Measurements from ENCODE around the gene MICU2. TPM values are rescaled to one million over a fixed set of nuclear protein-coding genes. Genes with fewer than 3 reads are reported as not detected.

MICU2 gene
- total RNA-seq, 1 experiment from 2014 or later: 56.0 TPM

DNA sequence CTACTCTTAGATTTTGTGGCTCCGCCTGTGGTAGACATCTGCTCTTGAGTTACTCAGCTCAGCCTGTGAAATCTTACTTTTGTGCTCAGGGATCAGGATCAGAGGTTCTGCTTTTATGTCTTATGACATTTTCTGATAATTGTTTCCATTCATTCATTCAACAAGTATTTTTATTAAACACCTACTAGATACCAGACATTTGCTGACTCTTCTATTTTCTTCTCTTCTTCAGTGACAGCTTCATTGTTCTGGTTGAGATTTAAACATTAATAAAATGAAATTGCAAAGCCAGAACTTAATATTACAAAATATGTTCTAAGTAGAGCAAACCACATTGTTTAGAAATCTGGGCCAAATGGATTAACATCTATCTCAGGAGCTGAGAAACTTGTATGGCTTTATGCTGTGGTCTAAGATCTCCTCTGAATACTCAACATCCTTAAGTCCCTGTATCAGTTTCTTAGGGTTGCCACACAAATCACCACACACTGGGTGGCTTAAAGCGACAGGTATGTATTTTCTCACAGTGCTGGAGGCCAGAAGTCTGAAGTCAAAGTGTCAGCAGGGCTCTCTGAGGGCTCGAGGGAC is 15.8 kb upstream of the MICU2 start:
- H3K27ac ChIP-seq (ENCODE audit: low read depth, low read length, poor library complexity, severe bottlenecking): no peak overlapping the region
- H3K27me3 ChIP-seq (replicated peaks; ENCODE audit: insufficient read depth, low read depth, low read length, poor library complexity): no peaks in the 10 kb centered on the region
- TF ChIP-seq, protein P1, sequence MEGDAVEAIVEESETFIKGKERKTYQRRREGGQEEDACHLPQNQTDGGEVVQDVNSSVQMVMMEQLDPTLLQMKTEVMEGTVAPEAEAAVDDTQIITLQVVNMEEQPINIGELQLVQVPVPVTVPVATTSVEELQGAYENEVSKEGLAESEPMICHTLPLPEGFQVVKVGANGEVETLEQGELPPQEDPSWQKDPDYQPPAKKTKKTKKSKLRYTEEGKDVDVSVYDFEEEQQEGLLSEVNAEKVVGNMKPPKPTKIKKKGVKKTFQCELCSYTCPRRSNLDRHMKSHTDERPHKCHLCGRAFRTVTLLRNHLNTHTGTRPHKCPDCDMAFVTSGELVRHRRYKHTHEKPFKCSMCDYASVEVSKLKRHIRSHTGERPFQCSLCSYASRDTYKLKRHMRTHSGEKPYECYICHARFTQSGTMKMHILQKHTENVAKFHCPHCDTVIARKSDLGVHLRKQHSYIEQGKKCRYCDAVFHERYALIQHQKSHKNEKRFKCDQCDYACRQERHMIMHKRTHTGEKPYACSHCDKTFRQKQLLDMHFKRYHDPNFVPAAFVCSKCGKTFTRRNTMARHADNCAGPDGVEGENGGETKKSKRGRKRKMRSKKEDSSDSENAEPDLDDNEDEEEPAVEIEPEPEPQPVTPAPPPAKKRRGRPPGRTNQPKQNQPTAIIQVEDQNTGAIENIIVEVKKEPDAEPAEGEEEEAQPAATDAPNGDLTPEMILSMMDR (conservative IDR thresholded peaks at IDR 0.05; ENCODE audit: low read depth, low read length): no peak
- no peak for TF ChIP-seq EZH2 (IDR thresholded peaks at IDR 0.05; ENCODE audit: borderline replicate concordance, low read depth, low read length, poor library complexity, severe bottlenecking)
- peaks cover 3% of the 10 kb centered on the region for H3K4me1 ChIP-seq (ENCODE audit: insufficient read depth, low read length, poor library complexity, severe bottlenecking)
- H3K4me3 ChIP-seq (ENCODE audit: low read depth, low read length, poor library complexity, severe bottlenecking): no peak overlapping the region
- BruUV-seq (replicated peaks): no TSS peak
- no peak for DNase-seq (ENCODE audit: low spot score)
- intact Hi-C loops (cut with micrococcal nuclease; ENCODE audit: unreplicated experiment): loop anchor here (5.0 kb wide), 1 partner anchor 48 kb away; no protein-coding TSS in a partner anchor
- H3K36me3 ChIP-seq (ENCODE audit: insufficient read depth, low read length, poor library complexity, severe bottlenecking): no peaks in the 10 kb centered on the region
- no peaks in the 10 kb centered on the region for H3K9me3 ChIP-seq (ENCODE audit: low read depth, low read length, poor library complexity, severe bottlenecking)
- ChIA-PET CTCF (no interaction called here), POLR2A (ENCODE audit: low non-redundant PET) (no interaction called here)

DNA sequence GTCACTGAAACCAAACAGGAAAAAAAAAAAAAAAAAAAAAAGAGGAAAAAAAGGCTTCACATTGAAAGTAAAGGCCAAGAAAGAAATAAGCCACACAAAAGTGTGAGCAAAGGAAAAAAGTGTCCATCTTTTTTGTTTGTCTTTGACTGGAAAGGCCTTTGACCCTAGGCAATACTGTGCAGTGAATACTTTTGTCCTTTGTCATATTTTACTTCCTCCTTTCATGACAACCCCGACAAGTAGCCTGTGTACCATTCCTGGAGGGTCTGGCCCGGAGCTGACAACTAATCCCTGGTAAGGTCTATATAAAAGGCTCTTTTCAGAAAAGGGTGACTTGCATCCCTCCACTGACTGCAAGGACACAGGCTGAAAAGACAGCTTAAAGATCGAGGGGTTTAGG is 12.9 kb upstream of the MICU2 start:
- H3K36me3 ChIP-seq (ENCODE audit: insufficient read depth, low read length, poor library complexity, severe bottlenecking): no peaks in the 10 kb centered on the region
- DNase-seq (ENCODE audit: low spot score): no peak
- H3K9me3 ChIP-seq (ENCODE audit: low read depth, low read length, poor library complexity, severe bottlenecking): no peaks in the 10 kb centered on the region
- H3K27me3 ChIP-seq (replicated peaks; ENCODE audit: insufficient read depth, low read depth, low read length, poor library complexity): no peaks in the 10 kb centered on the region
- TF ChIP-seq EZH2 (IDR thresholded peaks at IDR 0.05; ENCODE audit: borderline replicate concordance, low read depth, low read length, poor library complexity, severe bottlenecking): no peak
- TF ChIP-seq, protein P1 (conservative IDR thresholded peaks at IDR 0.05; ENCODE audit: low read depth, low read length): no peak
- no peak overlapping the region for H3K27ac ChIP-seq (ENCODE audit: low read depth, low read length, poor library complexity, severe bottlenecking)
- ChIA-PET CTCF (no interaction called here), POLR2A (ENCODE audit: low non-redundant PET) (interaction anchor here (0.5 kb wide), 1 partner anchor 8 kb away, joined by 4 read pairs; no protein-coding TSS in a partner anchor)
- intact Hi-C loops (cut with micrococcal nuclease; ENCODE audit: unreplicated experiment): loop anchor here (5.0 kb wide), 1 partner anchor 50 kb away; no protein-coding TSS in a partner anchor
- no peak overlapping the region for H3K4me3 ChIP-seq (ENCODE audit: low read depth, low read length, poor library complexity, severe bottlenecking)
- H3K4me1 ChIP-seq (ENCODE audit: insufficient read depth, low read length, poor library complexity, severe bottlenecking): peaks cover 3% of the 10 kb centered on the region
- BruUV-seq (replicated peaks): no TSS peak

DNA sequence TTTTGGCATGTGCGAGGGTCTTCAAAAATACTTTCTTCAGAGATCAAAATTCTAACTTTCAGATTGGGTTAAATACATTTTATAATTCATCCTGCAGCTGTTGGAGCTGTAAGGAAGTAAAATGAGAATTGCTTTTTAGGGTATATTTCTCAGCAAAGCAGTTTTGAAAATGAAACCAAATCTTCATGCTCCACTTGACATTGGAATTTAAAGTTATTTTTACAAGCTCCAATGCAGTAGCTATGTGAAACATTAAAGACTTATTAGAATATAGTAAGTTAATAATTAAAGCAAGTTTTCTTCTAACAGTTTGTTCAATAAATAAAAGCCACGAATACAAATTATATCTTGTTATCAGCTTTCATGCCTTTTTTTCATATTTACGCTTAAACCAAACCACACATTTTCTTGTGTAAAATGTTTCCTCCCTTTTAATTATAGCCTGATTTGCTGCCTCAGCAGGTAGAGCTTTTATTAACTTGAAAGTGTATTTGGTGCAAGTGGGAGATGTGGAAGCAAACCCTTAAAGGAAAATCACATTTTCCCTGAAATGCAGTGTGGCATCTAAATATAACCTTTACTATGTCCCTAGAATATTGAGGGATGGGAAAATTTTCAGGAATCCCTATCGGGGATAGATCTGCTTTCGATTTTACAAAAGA is 12.4 kb upstream of the MICU2 start:
- H3K27ac ChIP-seq (ENCODE audit: low read depth, low read length, poor library complexity, severe bottlenecking): no peak overlapping the region
- H3K9me3 ChIP-seq (ENCODE audit: low read depth, low read length, poor library complexity, severe bottlenecking): no peaks in the 10 kb centered on the region
- no TSS peak for BruUV-seq (replicated peaks)
- no peak for DNase-seq (ENCODE audit: low spot score)
- CTCF ChIA-PET: no interaction called here
- H3K4me3 ChIP-seq (ENCODE audit: low read depth, low read length, poor library complexity, severe bottlenecking): no peak overlapping the region
- no peaks in the 10 kb centered on the region for H3K36me3 ChIP-seq (ENCODE audit: insufficient read depth, low read length, poor library complexity, severe bottlenecking)
- TF ChIP-seq EZH2 (IDR thresholded peaks at IDR 0.05; ENCODE audit: borderline replicate concordance, low read depth, low read length, poor library complexity, severe bottlenecking): no peak
- TF ChIP-seq, protein P1 (conservative IDR thresholded peaks at IDR 0.05; ENCODE audit: low read depth, low read length): no peak
- POLR2A ChIA-PET (ENCODE audit: low non-redundant PET): interaction anchor here (0.5 to 0.6 kb wide), 2 partner anchors 9 to 232 kb away, joined by 3 to 4 read pairs; no protein-coding TSS in a partner anchor
- no peaks in the 10 kb centered on the region for H3K27me3 ChIP-seq (replicated peaks; ENCODE audit: insufficient read depth, low read depth, low read length, poor library complexity)
- intact Hi-C loops (cut with micrococcal nuclease; ENCODE audit: unreplicated experiment): loop anchor here (5.0 kb wide), 1 partner anchor 51 kb away; no protein-coding TSS in a partner anchor
- H3K4me1 ChIP-seq (ENCODE audit: insufficient read depth, low read length, poor library complexity, severe bottlenecking): peaks cover 3% of the 10 kb centered on the region

Measured in A673 (cell line).